AG04450 (cell line): Measurements from ENCODE around the gene PPP1R3A. TPM values are rescaled to one million over a fixed set of nuclear protein-coding genes. Genes with fewer than 3 reads are reported as not detected.

ENCODE experiments used
- CTCF ChIA-PET: fragments of 300-600, 350-600 bp; formaldehyde crosslinking; extraction: SDS; loops from one replicate; lab custom pipeline; 2022; ENCODE audit warnings: antibody characterized with exemption, inconsistent platforms; lab: Charles Lee
- POLR2A ChIA-PET: fragments of 350-600 bp; formaldehyde crosslinking; extraction: SDS; loops from one replicate; lab custom pipeline; 2021; ENCODE audit warnings: antibody characterized with exemption, inconsistent platforms; lab: Yijun Ruan, JAX
- DNase-seq: peaks from one replicate; pipeline ENCODE4 v3.0.0-alpha.2; 2011; ENCODE audit warnings: low read depth, low spot score
- H3K27ac ChIP-seq: one replicate; pipeline ENCODE4 v1.5.1; 2012; ENCODE audit warnings: low read depth, low read length, control low read depth
- H3K27me3 ChIP-seq: one replicate; pipeline ENCODE4 v1.6.0; 2012; ENCODE audit warnings: low read length; ENCODE audit not compliant: control insufficient read depth, insufficient read depth
- H3K4me3 ChIP-seq: 2 replicates; pipeline ENCODE4 v1.5.1; 2011; ENCODE audit warnings: mild to moderate bottlenecking, low read depth, low read length, control low read depth
- H3K9me3 ChIP-seq: 2 replicates; pipeline ENCODE4 v1.5.1; 2012; ENCODE audit warnings: low read length; ENCODE audit not compliant: control insufficient read depth, insufficient read depth
- CTCF ChIP-seq: IDR thresholded peaks from 2 replicates; pipeline ENCODE4 v1.5.1; 2011; ENCODE audit warnings: low read depth, low read length, control low read depth, inconsistent platforms
- polyA minus RNA-seq: library from RNA; depleted of rRNA, polyadenylated mRNA; stranded (reverse); fragments of >200 nt; gene quantifications from 2 replicates; pipeline ENCODE4 v1.2.3, GENCODE V29; 2011; rRNA and poly(A)+ RNA removed
- polyA plus RNA-seq: library from polyadenylated mRNA; depleted of rRNA; stranded (reverse); fragments of >200 nt; gene quantifications from 2 replicates; pipeline ENCODE4 v1.2.3, GENCODE V29; 2011; rRNA removed

PPP1R3A gene, protein sequence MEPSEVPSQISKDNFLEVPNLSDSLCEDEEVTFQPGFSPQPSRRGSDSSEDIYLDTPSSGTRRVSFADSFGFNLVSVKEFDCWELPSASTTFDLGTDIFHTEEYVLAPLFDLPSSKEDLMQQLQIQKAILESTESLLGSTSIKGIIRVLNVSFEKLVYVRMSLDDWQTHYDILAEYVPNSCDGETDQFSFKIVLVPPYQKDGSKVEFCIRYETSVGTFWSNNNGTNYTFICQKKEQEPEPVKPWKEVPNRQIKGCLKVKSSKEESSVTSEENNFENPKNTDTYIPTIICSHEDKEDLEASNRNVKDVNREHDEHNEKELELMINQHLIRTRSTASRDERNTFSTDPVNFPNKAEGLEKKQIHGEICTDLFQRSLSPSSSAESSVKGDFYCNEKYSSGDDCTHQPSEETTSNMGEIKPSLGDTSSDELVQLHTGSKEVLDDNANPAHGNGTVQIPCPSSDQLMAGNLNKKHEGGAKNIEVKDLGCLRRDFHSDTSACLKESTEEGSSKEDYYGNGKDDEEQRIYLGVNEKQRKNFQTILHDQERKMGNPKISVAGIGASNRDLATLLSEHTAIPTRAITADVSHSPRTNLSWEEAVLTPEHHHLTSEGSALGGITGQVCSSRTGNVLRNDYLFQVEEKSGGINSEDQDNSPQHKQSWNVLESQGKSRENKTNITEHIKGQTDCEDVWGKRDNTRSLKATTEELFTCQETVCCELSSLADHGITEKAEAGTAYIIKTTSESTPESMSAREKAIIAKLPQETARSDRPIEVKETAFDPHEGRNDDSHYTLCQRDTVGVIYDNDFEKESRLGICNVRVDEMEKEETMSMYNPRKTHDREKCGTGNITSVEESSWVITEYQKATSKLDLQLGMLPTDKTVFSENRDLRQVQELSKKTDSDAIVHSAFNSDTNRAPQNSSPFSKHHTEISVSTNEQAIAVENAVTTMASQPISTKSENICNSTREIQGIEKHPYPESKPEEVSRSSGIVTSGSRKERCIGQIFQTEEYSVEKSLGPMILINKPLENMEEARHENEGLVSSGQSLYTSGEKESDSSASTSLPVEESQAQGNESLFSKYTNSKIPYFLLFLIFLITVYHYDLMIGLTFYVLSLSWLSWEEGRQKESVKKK
- polyA plus RNA-seq (not detected in 2 replicates), polyA minus RNA-seq (not detected in 2 replicates)

- CTCF ChIA-PET, result interaction anchor here (0.6 kb wide), 1 partner anchor 145 kb away, joined by 3 read pairs; no protein-coding TSS in a partner anchor
- no peaks in the 10 kb centered on the region for H3K9me3 ChIP-seq
- H3K4me3 ChIP-seq, result no peak within 1 kb of the TSS
- no peak for DNase-seq
- H3K27ac ChIP-seq, result no peak within 1 kb of the TSS
- TF ChIP-seq CTCF, result peak; percentile 40
- H3K27me3 ChIP-seq, result no peaks in the 10 kb centered on the region
- POLR2A ChIA-PET, result no interaction called here
Observed at GRCh38 chr7:113918946-113919345, at the start of gene PPP1R3A. PPP1R3A (minus strand) TSS chr7:113919009; CDS start chr7:113918996, 13 bp downstream.

DNA sequence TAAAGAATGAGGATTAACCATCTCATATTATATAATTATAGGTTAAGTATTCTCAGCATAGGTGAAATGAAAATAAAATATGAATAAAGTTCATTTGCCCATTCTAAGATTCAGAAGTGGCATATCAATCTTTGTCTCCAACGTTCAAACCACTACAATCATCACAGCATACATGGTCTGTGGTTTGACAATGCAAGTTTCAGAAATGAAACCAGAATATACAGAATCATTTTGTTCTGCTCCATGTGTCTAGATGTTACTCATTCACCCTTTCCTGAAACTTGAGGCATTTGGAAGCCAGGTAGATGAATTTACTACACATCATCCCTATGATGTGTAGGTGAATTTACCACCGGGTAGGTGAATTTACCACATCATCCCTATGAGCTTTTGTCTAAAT, 44.5 kb upstream of the PPP1R3A start:
- POLR2A ChIA-PET, result no interaction called here
- H3K27ac ChIP-seq, result no peak overlapping the region
- H3K27me3 ChIP-seq, result no peaks in the 10 kb centered on the region
- CTCF ChIA-PET, result no interaction called here
- TF ChIP-seq CTCF, result no peak
- no peak overlapping the region for H3K4me3 ChIP-seq
- H3K9me3 ChIP-seq, result no peaks in the 10 kb centered on the region
- no peak for DNase-seq

- CTCF ChIA-PET, result no interaction called here
- Histone ChIP-seq H3K27ac (no peak overlapping the region), H3K9me3 (peaks cover 6% of the 10 kb centered on the region; the same call in 1 of the 2 replicates), H3K4me3 (no peak overlapping the region), H3K27me3 (no peaks in the 10 kb centered on the region)
- no peak for TF ChIP-seq CTCF
- POLR2A ChIA-PET, result no interaction called here
- no peak for DNase-seq
Observed at GRCh38 chr7:113959910-113960309, 41.1 kb upstream of the PPP1R3A start.

- ChIA-PET POLR2A (no interaction called here), CTCF (no interaction called here)
- H3K9me3 ChIP-seq, result peaks cover 6% of the 10 kb centered on the region; the same call in 1 of the 2 replicates
- no peak for DNase-seq
- TF ChIP-seq CTCF, result no peak
- no peak overlapping the region for H3K4me3 ChIP-seq
- H3K27me3 ChIP-seq, result no peaks in the 10 kb centered on the region
- H3K27ac ChIP-seq, result no peak overlapping the region
Observed at GRCh38 chr7:113955157-113955556, 36.3 kb upstream of the PPP1R3A start.
